Stimulated activated CD4-positive, alpha-beta T cell treated with anti-CD3 and anti-CD28 coated beads, Interleukin-1b, Interleukin-23, amount 100 ng/mL, for 4 hours (primary cell): Measurements from ENCODE around the gene TMEM174.

ENCODE experiments used
- DNase-seq, 2 donors: peaks; one replicate each; pipeline ENCODE4 v3.0.0-alpha.2; 2020; ENCODE audit warnings: low read depth in 2 of 2

TMEM174 gene

GRCh38 chr5:73153513-73153912 lies 19.5 kb upstream of the TMEM174 start:
- no peak for DNase-seq

- no peak for DNase-seq
These were observed 18.6 kb upstream of the TMEM174 start for GRCh38 chr5:73154208-73155006.

- no peak for DNase-seq
These were observed 17.4 kb upstream of the TMEM174 start for GRCh38 chr5:73155271-73156222.

GRCh38 chr5:73157414-73158303 lies 15.3 kb upstream of the TMEM174 start:
- DNase-seq, result no peak

GRCh38 chr5:73158313-73158712 lies 14.7 kb upstream of the TMEM174 start:
- no peak for DNase-seq

- DNase-seq, result peak; percentile 15 to 23
These were observed 12.7 kb upstream of the TMEM174 start for GRCh38 chr5:73160239-73160671.

- no peak for DNase-seq
These were observed 2.5 kb upstream of the TMEM174 start for GRCh38 chr5:73170522-73170921.

- no peak for DNase-seq
These were observed 1.5 kb upstream of the TMEM174 start for GRCh38 chr5:73171495-73171894.

GRCh38 chr5:73174100-73174815 lies 1.3 kb downstream of the TMEM174 start:
- DNase-seq, result no peak

- DNase-seq, result no peak
These were observed 3.3 kb downstream of the TMEM174 start for GRCh38 chr5:73176250-73176649.

GRCh38 chr5:73178265-73178664 lies 5.3 kb downstream of the TMEM174 start:
- no peak for DNase-seq

- no peak for DNase-seq
These were observed 6.7 kb downstream of the TMEM174 start for GRCh38 chr5:73179730-73180129.

- DNase-seq, result no peak
These were observed 7.6 kb downstream of the TMEM174 start for GRCh38 chr5:73180566-73180965.

GRCh38 chr5:73182307-73182706 lies 9.3 kb downstream of the TMEM174 start:
- no peak for DNase-seq

GRCh38 chr5:73183000-73183399 lies 10.0 kb downstream of the TMEM174 start:
- DNase-seq, result no peak

GRCh38 chr5:73183481-73183891 lies 10.5 kb downstream of the TMEM174 start:
- no peak for DNase-seq

- DNase-seq, result no peak
These were observed 14.0 kb downstream of the TMEM174 start for GRCh38 chr5:73186976-73187375.

GRCh38 chr5:73188764-73189531 lies 16.0 kb downstream of the TMEM174 start:
- DNase-seq, result no peak

- DNase-seq, result no peak
These were observed 16.9 kb downstream of the TMEM174 start for GRCh38 chr5:73189871-73190376.

GRCh38 chr5:73192370-73192769 lies 19.4 kb downstream of the TMEM174 start:
- no peak for DNase-seq
